Keratinocyte (primary cell): Measurements from ENCODE around the gene FRRS1L.

Source experiments
- EZH2 ChIP-seq: IDR thresholded peaks from one replicate; pipeline ENCODE4 v1.6.1; 2012; ENCODE audit warnings: inconsistent platforms, mild to moderate bottlenecking, low read length, moderate library complexity
- TF ChIP-seq, protein P1 (sequence below), 3 experiments: IDR thresholded peaks in 1 of 3; conservative IDR thresholded peaks in 1 of 3; optimal IDR thresholded peaks in 1 of 3; 2 replicates in 2 of 3; 3 replicates in 1 of 3; pipeline versions ENCODE3 to v1.5.1; 2011; ENCODE audit warnings: low read length in 3 of 3, mild to moderate bottlenecking in 3 of 3, moderate library complexity in 2 of 3, control low read depth in 1 of 3, inconsistent platforms in 1 of 3; ENCODE audit not compliant: insufficient read depth in 2 of 3; ENCODE audit errors: extremely low read depth in 1 of 3

GRCh38 chr9:109182940-109183798, 16.1 kb upstream of the FRRS1L start:
- TF ChIP-seq, protein P1, sequence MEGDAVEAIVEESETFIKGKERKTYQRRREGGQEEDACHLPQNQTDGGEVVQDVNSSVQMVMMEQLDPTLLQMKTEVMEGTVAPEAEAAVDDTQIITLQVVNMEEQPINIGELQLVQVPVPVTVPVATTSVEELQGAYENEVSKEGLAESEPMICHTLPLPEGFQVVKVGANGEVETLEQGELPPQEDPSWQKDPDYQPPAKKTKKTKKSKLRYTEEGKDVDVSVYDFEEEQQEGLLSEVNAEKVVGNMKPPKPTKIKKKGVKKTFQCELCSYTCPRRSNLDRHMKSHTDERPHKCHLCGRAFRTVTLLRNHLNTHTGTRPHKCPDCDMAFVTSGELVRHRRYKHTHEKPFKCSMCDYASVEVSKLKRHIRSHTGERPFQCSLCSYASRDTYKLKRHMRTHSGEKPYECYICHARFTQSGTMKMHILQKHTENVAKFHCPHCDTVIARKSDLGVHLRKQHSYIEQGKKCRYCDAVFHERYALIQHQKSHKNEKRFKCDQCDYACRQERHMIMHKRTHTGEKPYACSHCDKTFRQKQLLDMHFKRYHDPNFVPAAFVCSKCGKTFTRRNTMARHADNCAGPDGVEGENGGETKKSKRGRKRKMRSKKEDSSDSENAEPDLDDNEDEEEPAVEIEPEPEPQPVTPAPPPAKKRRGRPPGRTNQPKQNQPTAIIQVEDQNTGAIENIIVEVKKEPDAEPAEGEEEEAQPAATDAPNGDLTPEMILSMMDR (optimal IDR thresholded peaks at IDR 0.05 in 1 of 3, IDR thresholded peaks at IDR 0.05 in 1 of 3, conservative IDR thresholded peaks at IDR 0.05 in 1 of 3; ENCODE audit: extremely low read depth in 1 of 3, insufficient read depth in 2 of 3, low read length in 3 of 3), result peak; percentile 39 to 77 (median 55)
- no peak for TF ChIP-seq EZH2
